Fibroblast of the aortic adventitia (primary cell): ENCODE data around the gene MKRN2. TPM values are rescaled to one million over a fixed set of nuclear protein-coding genes. Genes with fewer than 3 reads are reported as not detected.
A peak's percentile ranks its signal among the peaks of the same experiment; 100 is the strongest.

Source experiments
- DNase-seq: peaks from one replicate; pipeline ENCODE4 v3.0.0-alpha.2; 2010; ENCODE audit warnings: low read depth
- H3K4me3 ChIP-seq: 2 replicates; pipeline ENCODE4 v1.5.1; 2011; ENCODE audit warnings: low read depth, mild to moderate bottlenecking, control low read depth, low read length, moderate library complexity
- total RNA-seq: library from RNA; depleted of rRNA; stranded (reverse); fragments of >200 nt; gene quantifications from 2 replicates; pipeline ENCODE4 v1.2.3, GENCODE V29; 2012; ENCODE audit warnings: low replicate concordance
- TF ChIP-seq, protein P1 (sequence below): IDR thresholded peaks from 2 replicates; pipeline ENCODE4 v1.5.1; 2011; ENCODE audit warnings: mild to moderate bottlenecking, low read length, control low read depth, inconsistent platforms; ENCODE audit not compliant: insufficient read depth

The MKRN2 gene
- total RNA-seq, 1 donor: 41.4 TPM

DNA sequence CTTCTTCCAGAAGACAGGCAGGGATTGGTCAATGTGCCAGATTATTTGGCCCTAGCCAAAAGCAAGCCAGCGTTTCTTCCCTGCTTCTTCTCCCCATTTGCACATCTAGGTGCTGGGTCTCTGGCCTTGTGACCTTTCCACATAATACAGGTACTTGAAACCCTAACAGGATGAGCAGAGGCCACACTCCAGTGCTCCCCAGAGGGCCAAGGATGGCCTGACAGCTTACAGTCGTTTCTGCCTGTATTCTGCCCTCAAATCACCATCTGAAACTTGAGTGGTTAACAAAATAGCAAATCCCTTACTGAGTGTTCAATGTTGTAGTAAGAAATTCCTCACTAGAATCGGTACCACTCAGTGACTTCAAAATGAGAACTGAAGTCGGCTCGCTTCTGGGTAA lies 29.1 kb downstream of the MKRN2 start:
- TF ChIP-seq, protein P1, sequence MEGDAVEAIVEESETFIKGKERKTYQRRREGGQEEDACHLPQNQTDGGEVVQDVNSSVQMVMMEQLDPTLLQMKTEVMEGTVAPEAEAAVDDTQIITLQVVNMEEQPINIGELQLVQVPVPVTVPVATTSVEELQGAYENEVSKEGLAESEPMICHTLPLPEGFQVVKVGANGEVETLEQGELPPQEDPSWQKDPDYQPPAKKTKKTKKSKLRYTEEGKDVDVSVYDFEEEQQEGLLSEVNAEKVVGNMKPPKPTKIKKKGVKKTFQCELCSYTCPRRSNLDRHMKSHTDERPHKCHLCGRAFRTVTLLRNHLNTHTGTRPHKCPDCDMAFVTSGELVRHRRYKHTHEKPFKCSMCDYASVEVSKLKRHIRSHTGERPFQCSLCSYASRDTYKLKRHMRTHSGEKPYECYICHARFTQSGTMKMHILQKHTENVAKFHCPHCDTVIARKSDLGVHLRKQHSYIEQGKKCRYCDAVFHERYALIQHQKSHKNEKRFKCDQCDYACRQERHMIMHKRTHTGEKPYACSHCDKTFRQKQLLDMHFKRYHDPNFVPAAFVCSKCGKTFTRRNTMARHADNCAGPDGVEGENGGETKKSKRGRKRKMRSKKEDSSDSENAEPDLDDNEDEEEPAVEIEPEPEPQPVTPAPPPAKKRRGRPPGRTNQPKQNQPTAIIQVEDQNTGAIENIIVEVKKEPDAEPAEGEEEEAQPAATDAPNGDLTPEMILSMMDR: no peak
- no peak overlapping the region for H3K4me3 ChIP-seq
- DNase-seq: no peak

DNA sequence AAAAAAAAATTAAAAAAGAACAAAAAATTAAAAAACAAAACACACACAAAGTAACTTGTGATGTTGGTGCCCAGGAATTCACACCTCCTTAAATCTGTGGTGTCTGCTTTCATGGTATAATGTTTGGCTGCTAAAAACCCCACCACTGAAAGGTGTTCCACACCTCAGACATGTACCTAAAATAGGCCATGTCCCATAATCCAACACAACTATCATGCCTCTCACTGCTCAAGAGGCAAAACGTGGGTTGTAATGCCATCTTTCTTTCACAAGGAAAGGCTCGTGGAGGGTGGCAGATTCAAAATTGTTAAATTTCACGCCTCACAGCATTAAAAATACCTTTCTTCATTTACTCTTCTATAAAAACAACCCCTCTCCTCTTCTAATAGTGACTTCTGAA lies 29.5 kb downstream of the MKRN2 start:
- no peak for DNase-seq
- TF ChIP-seq, protein P1: no peak
- H3K4me3 ChIP-seq: no peak overlapping the region

DNA sequence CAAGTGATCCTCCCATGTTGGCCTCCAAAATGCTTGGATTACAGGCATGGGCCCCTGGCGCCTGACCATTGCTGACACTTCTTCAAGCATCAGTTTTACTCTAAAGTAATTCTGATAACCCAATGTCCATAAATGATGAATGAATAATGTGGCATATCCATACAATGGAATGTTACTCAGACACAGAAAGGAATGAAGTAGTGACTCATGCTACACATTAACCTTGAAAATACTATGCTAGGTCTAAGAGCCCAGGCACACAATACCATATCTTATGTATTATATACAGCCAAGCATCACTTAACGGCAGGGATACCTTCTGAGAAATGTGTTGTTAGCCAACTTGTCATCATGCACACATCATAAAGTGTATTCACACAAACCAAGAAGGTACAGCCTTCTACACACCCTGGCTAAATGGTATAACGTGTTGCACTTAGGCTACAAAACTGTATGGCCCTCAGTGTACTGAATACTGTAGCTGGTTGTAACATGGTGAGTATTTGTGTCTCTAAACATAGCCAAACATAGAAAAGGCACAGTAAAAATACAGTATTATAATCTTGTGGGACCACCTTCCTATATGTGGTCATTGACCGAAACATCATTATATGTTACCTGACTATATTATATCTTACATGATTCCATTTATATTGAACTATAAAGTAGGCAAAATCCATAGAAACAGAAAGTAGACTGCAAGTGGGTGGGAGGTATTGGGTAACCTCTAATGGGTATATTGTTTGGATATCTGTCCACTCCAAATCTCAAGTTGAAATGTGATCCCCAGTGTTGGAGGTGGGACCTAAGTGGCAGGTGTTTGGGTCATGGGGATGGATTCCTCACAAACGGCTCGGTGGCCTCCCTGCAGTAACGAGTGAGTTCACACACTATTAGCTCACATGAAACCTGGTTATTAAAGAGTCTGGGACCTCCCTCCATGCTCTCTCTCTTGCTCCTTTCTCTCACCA lies 31.4 kb downstream of the MKRN2 start:
- peak; percentile 28 for DNase-seq
- H3K4me3 ChIP-seq: no peak overlapping the region
- TF ChIP-seq, protein P1: no peak

DNA sequence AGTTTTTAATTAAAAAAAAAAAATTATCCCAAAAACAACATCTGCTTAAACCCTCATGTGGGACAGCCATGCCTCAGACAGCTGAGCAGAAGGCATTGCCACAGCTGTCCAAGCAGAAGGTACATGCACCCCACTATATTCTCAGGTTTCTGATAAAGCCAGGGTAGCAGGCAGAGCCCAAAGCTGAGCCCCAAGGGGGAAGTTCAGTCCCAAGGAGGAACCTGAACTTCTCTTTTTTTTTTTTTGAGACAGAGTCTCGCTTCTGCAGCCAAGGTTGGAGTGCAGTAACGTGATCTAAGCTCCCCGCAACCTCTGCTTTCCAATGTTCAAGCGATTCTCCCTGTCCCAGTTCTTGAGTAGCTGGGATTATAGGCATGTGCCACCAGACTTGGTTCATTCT lies 33.2 kb downstream of the MKRN2 start:
- no peak overlapping the region for H3K4me3 ChIP-seq
- no peak for DNase-seq
- TF ChIP-seq, protein P1: no peak

DNA sequence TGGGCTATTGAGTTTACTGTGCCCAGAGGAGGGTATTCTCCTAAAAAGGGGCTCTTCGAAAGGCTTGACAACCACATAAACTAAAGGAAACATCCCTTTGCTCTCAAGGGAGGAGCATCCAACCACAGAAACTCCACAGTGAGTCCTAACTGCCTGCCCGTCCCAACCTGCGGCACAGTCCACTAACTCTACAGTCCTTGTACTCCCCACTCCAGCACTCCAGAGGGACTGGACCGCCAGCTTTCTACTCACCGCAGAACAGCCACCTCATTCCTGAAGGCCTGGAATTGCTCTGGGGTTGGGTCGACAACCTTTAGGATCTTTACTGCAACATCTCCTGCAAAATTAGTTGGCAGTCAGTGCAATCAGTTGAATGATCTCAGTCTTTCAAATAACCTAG lies 34.6 kb downstream of the MKRN2 start:
- H3K4me3 ChIP-seq: no peak overlapping the region
- TF ChIP-seq, protein P1: no peak
- DNase-seq: no peak

DNA sequence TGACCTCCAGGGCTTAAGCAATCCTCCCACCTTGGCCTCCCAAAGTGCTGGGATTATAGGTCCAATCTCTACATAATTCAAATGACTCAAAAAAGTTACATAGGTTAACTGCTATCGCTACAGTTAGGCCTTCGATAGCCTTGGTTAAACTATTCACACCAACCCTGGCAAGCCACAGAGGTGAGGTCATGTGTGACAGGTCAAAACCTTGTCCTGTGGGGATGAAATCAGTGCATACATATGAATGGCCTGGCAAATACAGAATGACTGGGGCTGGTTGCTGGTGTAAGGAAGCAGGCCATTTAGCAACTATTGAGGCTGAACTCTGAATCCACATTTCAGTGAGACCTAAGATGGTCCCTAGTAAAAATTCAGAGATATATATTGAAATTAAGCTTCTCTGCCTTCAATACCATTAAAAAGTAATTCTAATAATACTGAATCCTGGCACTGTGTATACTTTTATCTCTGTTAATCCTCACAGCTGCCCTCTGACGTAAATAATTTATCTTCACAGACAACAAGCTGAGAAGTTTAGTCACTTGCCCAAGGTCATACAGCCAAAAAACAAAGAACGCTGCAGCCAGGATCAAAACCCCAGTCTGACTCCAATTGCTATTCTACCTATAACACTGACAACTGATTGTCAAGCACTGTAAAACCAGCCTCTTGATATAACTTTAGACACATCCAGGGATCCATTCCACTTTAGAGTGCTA lies 35.3 kb downstream of the MKRN2 start:
- DNase-seq: no peak
- TF ChIP-seq, protein P1: no peak
- no peak overlapping the region for H3K4me3 ChIP-seq
